Right lobe of liver (tissue), 4 donors: ENCODE measurements around the gene STK32B.

Experiments
- POLR2A ChIP-seq: fragments of 450-650 bp; IDR thresholded peaks from one replicate; pipeline ENCODE4 v1.6.1; 2017; ENCODE audit warnings: antibody characterized with exemption, mild to moderate bottlenecking
- TF ChIP-seq, protein P1 (sequence below), 4 donors: fragments of 200-600 bp in 3 of 4; fragments of 450-650 bp in 1 of 4; IDR thresholded peaks; one replicate each; pipeline versions ENCODE4 v1.5.1 to v1.8.0; 2016 to 2022; ENCODE audit warnings: antibody characterized with exemption in 4 of 4, mild to moderate bottlenecking in 2 of 4
- donor health status: DM: no; HTN: no; CAD: no.
- donor health status: DM: no; HTN: no; CAD: no.
- donor health status: DM: no; HTN: yes; CAD: no.

- TF ChIP-seq, protein P1, sequence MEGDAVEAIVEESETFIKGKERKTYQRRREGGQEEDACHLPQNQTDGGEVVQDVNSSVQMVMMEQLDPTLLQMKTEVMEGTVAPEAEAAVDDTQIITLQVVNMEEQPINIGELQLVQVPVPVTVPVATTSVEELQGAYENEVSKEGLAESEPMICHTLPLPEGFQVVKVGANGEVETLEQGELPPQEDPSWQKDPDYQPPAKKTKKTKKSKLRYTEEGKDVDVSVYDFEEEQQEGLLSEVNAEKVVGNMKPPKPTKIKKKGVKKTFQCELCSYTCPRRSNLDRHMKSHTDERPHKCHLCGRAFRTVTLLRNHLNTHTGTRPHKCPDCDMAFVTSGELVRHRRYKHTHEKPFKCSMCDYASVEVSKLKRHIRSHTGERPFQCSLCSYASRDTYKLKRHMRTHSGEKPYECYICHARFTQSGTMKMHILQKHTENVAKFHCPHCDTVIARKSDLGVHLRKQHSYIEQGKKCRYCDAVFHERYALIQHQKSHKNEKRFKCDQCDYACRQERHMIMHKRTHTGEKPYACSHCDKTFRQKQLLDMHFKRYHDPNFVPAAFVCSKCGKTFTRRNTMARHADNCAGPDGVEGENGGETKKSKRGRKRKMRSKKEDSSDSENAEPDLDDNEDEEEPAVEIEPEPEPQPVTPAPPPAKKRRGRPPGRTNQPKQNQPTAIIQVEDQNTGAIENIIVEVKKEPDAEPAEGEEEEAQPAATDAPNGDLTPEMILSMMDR (IDR thresholded peaks at IDR 0.05) = no peak
- no peak for TF ChIP-seq POLR2A
These were observed 372.4 kb downstream of the STK32B start for GRCh38 chr4:5423670-5424069.
